Activated T-helper 9 cell treated with anti-CD3 and anti-CD28 coated beads, Interleukin-2, amount 50 U/mL, for 16 hours (primary cell): Measurements from ENCODE around the gene KBTBD8.

Experiments used
- DNase-seq: peaks from one replicate; pipeline ENCODE4 v3.0.0-alpha.2; 2020; ENCODE audit warnings: low read depth

KBTBD8 gene, protein sequence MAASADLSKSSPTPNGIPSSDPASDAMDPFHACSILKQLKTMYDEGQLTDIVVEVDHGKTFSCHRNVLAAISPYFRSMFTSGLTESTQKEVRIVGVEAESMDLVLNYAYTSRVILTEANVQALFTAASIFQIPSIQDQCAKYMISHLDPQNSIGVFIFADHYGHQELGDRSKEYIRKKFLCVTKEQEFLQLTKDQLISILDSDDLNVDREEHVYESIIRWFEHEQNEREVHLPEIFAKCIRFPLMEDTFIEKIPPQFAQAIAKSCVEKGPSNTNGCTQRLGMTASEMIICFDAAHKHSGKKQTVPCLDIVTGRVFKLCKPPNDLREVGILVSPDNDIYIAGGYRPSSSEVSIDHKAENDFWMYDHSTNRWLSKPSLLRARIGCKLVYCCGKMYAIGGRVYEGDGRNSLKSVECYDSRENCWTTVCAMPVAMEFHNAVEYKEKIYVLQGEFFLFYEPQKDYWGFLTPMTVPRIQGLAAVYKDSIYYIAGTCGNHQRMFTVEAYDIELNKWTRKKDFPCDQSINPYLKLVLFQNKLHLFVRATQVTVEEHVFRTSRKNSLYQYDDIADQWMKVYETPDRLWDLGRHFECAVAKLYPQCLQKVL

GRCh38 chr3:66998113-66998903 lies at the start of gene KBTBD8:
Gene KBTBD8 (plus strand): TSS chr3:66998307. CDS start chr3:66998356, 49 bp downstream.
- DNase-seq, result peak; percentile 96

DNA sequence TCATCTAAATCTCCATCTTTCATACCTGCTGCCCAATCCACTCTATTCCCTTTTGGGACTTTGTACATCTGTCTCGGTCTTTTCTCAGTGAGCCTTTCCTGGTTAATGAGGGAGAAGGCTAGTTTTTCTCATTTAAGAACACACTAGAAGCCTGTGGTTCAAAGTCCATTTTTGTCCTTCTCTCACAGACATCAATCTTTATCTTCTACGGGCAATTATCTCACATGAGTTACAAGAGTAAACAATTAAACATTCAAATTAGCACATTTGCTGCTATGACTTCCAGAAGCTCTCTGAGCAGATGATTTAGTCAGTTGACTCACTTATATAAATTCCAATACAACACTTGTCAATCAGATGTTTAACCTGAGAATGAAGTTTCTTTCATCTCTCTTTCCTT lies 49.3 kb upstream of the KBTBD8 start:
- DNase-seq, result no peak

DNA sequence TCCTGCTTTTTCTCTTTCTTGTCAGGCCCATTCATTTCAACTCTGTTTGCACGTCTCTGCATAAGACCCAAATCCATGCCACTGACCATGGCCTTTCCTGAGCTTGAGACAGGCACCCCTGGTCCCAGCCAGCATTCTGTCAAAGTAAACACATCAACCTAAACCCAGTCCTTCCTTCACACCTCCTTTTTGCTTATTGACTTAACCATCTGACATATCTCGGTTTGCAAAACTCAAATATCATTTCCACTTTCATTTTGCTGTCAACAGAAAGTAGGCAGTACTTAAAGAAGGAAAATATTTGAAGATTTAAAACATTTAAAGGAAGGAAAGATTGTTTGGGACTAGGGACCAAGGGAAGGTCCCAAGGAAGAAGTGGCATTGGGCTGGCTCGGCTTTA lies 48.2 kb upstream of the KBTBD8 start:
- no peak for DNase-seq

DNA sequence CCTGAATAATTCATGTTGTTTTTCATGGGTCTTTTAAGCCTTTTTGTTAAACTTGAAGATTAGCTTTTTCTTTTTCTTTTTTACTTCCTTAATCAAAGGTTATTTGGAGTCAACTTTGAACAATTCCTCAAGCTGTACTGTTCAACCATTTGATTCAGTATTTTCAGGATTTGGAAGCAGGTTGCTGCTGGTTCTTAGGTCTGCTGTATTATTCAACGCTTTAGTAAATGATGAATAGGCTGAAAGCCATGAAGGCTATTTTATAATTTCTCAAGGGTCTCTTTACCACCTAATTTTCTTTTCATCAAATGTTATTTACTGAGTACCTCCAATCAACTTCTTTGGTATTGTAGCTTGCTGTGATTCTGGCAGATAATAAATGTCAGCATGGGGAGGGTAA lies 45.8 kb upstream of the KBTBD8 start:
- no peak for DNase-seq

GRCh38 chr3:66953934-66954445 lies 44.1 kb upstream of the KBTBD8 start:
- no peak for DNase-seq

DNA sequence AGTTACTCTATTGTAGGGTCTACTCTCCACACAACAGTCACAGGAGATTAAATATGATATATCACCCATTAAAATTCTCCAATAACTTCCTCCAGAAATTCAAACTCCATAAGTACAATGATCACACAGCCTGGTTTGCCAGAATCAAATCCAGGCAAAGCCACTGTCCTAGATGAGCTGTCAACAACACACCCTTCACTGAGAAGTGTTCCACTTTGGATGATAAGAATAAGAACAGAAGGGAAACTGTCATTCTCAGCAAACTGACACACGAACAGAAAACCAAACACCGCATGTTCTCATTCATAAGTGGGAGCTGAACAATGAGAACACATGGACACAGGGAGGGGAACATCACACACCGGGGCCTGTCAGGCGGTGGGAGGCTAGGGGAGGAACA lies 41.4 kb upstream of the KBTBD8 start:
- DNase-seq, result no peak

- no peak for DNase-seq
Measured at GRCh38 chr3:66957367-66957766, 40.7 kb upstream of the KBTBD8 start.

GRCh38 chr3:66958067-66958466 lies 40.0 kb upstream of the KBTBD8 start:
- DNase-seq, result no peak

GRCh38 chr3:66962664-66963063 lies 35.4 kb upstream of the KBTBD8 start:
- no peak for DNase-seq

GRCh38 chr3:66971245-66971644 lies 26.9 kb upstream of the KBTBD8 start:
- no peak for DNase-seq

DNA sequence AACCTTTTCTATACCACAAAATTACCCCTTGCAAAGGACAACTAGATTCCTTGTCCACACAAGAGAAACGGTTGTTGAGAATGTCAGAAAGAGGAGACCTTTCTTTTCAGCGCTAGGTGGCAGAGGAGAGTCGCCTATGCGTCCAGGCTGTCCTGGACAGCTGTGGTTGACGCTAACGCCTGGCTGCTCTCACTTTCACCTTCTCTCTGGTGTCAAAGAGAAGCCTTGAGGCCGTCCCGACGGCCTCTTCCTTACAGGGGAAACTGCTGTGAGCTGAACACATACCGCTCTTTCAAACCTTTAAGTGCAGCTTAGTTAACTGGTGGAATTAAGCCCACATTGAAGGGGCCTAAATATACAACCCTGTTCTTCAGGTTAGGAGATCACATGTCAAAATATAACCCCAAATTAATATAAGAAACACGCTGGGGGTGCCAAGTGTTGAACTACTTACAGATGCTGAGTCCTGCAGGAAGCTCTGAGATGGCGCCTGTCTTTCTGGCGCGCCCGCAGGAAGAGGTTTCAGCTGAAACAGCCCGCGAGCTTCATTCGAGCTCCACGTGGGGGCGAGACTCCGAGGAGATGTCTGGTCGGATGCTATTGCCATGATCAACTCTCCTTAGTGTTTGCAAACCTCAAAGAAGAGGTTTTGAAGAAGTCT lies 26.1 kb upstream of the KBTBD8 start:
- DNase-seq, result peak; percentile 23

GRCh38 chr3:66980791-66981190 lies 17.3 kb upstream of the KBTBD8 start:
- no peak for DNase-seq

DNA sequence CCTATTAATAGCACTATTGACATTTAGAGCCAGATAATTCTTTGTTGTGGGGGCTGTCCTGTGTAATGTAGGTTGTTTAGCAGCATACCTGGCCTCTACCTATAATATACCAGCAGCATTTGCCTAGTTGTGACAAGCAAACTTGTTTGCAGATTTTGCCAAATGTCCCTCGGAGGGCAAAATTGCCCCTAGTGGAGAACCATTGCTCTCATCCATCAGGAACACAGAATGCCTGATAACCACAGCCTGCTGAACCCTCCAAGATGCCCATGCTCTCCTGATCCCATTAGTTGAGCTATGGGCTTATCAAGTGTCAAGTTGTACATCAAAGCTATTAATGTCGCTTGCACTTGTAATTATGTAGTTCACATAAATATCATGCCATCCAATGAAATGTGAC lies 15.0 kb upstream of the KBTBD8 start:
- no peak for DNase-seq

GRCh38 chr3:66985336-66985920 lies 12.7 kb upstream of the KBTBD8 start:
- DNase-seq, result no peak

- DNase-seq, result no peak
Measured at GRCh38 chr3:66986406-66986805, 11.7 kb upstream of the KBTBD8 start.

GRCh38 chr3:66989241-66989640 lies 8.9 kb upstream of the KBTBD8 start:
- no peak for DNase-seq

DNA sequence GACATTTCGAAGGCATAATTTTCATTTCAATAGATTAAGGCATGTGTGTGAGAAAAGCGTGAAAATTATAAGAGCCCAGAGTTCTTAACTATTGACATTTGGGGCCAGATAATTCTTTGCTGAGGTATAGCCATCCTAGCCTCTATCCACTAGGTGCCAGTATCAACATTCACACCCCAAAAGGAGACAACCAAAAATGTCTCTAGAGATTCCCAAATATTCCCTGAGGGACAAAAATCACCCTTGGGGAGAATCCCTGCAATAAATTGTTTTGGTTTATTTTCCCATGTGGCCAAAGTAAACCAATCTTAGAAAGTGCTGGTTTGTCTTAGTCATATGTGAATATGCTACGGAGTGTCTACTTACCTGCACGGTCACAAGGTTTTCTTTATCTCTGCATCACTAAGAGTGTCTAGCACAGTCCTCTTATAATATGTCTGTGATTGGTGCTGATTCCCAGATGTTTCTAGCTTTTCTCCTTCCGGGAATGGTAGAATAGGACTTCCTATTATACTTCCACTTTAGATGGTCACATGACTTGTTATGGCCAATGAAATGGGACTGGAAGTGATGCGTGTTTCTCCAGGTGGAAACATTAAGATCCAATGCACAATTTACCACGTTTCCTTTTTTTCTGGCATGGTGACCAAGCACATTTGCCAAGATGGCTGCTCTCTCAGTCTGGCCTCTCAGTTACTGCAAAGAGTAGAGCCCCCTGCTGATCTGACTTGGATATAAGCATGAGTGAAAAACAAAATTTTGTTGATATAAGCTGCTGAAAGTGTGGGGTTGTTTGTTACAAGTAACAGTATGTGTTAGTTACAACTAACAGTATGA lies 8.0 kb upstream of the KBTBD8 start:
- no peak for DNase-seq

DNA sequence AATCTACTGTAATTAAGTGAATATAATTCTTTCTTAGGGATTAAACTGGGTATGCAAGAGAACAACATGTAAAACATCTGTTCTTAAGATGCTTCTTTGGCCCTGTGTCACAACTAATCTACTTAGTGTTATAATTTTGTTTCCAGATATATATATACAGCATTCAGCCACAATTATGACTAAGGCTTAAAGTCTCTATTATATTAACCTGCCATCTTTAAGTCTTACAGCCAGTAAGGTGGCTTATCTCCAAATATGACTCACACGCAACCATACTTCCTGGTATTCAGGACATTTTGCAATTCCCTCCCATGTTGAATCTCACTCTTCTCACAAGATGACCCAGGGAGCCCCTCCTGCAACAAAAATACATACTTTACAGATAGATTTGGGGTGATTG lies 6.6 kb upstream of the KBTBD8 start:
- DNase-seq, result no peak

GRCh38 chr3:66993082-66993481 lies 5.0 kb upstream of the KBTBD8 start:
- DNase-seq, result no peak

DNA sequence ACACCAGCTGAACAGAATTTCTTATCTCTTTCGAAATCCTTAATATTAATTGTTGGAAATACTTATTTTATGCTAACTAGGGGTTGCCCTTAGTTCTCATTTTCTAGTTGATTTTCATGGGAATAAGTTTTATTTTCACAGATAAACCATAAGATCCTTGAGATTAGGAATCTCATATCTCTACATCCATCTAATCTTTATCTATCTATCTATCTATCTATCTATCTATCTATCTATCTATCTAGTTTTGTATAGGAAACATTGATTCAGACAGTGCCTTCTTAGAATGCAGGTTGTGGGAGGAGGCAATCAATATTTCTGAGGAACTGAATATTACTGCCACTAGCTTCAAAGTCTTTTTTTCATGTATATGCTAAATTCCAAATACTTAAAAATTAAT lies 3.5 kb upstream of the KBTBD8 start:
- no peak for DNase-seq

DNA sequence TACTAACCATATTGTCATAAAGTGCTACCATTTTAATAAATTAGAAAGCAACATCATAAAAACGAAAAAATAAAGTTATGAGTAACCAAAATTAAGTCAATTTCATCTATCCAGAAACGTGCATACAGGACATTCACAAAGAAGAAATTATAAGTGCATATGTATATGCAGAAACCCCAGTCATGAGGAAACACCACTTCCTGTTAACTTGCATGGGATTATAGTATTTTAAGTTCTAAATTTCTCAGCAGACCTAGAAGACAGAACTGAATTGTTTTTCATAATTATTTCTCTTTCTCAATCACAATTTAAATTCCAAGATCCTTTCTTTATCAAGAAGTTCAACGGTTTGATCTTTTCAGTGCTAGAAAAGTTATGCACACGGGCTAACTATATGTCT lies 1.4 kb upstream of the KBTBD8 start:
- DNase-seq, result no peak
